HG03342 (cell line): ENCODE results near the gene SORL1.
"Not testable (repeated sequence)": the region's sequence is repeated elsewhere in the genome, so short reads cannot be mapped to it uniquely, and the experiment has no call there.

Experiments used
- ATAC-seq: cut with Tn5 transposase; IDR thresholded peaks from one replicate; pipeline ENCODE4 v1.9.1; 2021; ENCODE audit warnings: mild to moderate bottlenecking, moderate library complexity; ENCODE audit not compliant: unreplicated experiment

SORL1 gene

GRCh38 chr11:121451986-121452608, at the start of gene SORL1:
Gene SORL1, plus strand, starts transcription at chr11:121452314. Its CDS starts 18 bp downstream, at chr11:121452332.
- ATAC-seq = peak; percentile 50

GRCh38 chr11:121405646-121406045, 46.5 kb upstream of the SORL1 start:
- ATAC-seq = no peak

GRCh38 chr11:121406291-121406690, 45.8 kb upstream of the SORL1 start:
- no peak for ATAC-seq

GRCh38 chr11:121408830-121409229, 43.3 kb upstream of the SORL1 start:
- no peak for ATAC-seq

GRCh38 chr11:121410041-121410440, 42.1 kb upstream of the SORL1 start:
- not testable (repeated sequence) for ATAC-seq

GRCh38 chr11:121411330-121411729, 40.8 kb upstream of the SORL1 start:
- not testable (repeated sequence) for ATAC-seq

GRCh38 chr11:121412000-121412587, 40.0 kb upstream of the SORL1 start:
- ATAC-seq = no peak

GRCh38 chr11:121412711-121413415, 39.3 kb upstream of the SORL1 start:
- no peak for ATAC-seq

- no peak for ATAC-seq
Measured at GRCh38 chr11:121414141-121414913, 37.8 kb upstream of the SORL1 start.

GRCh38 chr11:121415856-121416255, 36.3 kb upstream of the SORL1 start:
- no peak for ATAC-seq

- ATAC-seq = peak; percentile 55
Measured at GRCh38 chr11:121417055-121417551, 35.0 kb upstream of the SORL1 start.

- no peak for ATAC-seq
Measured at GRCh38 chr11:121417607-121418006, 34.5 kb upstream of the SORL1 start.

- peak; percentile 46 for ATAC-seq
Measured at GRCh38 chr11:121418625-121419114, 33.4 kb upstream of the SORL1 start.

- ATAC-seq = no peak
Measured at GRCh38 chr11:121419836-121420235, 32.3 kb upstream of the SORL1 start.

- no peak for ATAC-seq
Measured at GRCh38 chr11:121420398-121420797, 31.7 kb upstream of the SORL1 start.

GRCh38 chr11:121421149-121421901, 30.8 kb upstream of the SORL1 start:
- no peak for ATAC-seq

GRCh38 chr11:121422675-121423074, 29.4 kb upstream of the SORL1 start:
- ATAC-seq = no peak

GRCh38 chr11:121425828-121426227, 26.3 kb upstream of the SORL1 start:
- ATAC-seq = no peak

GRCh38 chr11:121426476-121427399, 25.4 kb upstream of the SORL1 start:
- peak; percentile 53 for ATAC-seq
